Lower leg skin (tissue), 3 donors: ENCODE data around the gene AAGAB.

ENCODE experiments used
- POLR2A ChIP-seq, 2 donors: fragments of 450-650 bp; IDR thresholded peaks; one replicate each; pipeline ENCODE4 v1.6.1; 2016 to 2017; ENCODE audit warnings: antibody characterized with exemption in 2 of 2, mild to moderate bottlenecking in 1 of 2, moderate library complexity in 1 of 2
- TF ChIP-seq, protein P1 (sequence below), 3 donors: fragments of 450-650 bp; IDR thresholded peaks; one replicate each; pipeline ENCODE4 v1.5.1; 2016; ENCODE audit warnings: antibody characterized with exemption in 3 of 3, mild to moderate bottlenecking in 3 of 3, moderate library complexity in 2 of 3

DNA sequence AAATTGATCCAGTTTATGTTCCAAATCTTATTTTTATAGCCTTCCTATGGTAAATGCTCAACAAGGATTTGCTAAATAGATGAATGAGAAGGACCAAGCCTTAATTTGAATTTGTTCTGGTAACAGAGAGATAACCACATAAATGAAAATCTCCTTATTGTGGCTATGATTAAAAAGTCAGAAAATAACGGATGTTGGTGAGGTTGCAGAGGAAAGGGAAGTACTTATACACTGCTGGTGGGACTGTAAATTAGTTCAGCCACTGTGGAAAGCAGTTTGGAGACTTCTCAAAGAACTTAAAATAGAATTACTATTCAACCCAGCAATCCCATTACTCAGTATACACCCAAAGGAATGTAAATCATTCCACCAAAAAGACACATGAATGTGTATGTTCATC, 26.2 kb downstream of the AAGAB start:
- no peak for TF ChIP-seq POLR2A (IDR thresholded peaks at IDR 0.05)
- TF ChIP-seq, protein P1, sequence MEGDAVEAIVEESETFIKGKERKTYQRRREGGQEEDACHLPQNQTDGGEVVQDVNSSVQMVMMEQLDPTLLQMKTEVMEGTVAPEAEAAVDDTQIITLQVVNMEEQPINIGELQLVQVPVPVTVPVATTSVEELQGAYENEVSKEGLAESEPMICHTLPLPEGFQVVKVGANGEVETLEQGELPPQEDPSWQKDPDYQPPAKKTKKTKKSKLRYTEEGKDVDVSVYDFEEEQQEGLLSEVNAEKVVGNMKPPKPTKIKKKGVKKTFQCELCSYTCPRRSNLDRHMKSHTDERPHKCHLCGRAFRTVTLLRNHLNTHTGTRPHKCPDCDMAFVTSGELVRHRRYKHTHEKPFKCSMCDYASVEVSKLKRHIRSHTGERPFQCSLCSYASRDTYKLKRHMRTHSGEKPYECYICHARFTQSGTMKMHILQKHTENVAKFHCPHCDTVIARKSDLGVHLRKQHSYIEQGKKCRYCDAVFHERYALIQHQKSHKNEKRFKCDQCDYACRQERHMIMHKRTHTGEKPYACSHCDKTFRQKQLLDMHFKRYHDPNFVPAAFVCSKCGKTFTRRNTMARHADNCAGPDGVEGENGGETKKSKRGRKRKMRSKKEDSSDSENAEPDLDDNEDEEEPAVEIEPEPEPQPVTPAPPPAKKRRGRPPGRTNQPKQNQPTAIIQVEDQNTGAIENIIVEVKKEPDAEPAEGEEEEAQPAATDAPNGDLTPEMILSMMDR (IDR thresholded peaks at IDR 0.05), result no peak
